ENCODE results near the gene SYS1.

- TF ChIP-seq, protein P1, sequence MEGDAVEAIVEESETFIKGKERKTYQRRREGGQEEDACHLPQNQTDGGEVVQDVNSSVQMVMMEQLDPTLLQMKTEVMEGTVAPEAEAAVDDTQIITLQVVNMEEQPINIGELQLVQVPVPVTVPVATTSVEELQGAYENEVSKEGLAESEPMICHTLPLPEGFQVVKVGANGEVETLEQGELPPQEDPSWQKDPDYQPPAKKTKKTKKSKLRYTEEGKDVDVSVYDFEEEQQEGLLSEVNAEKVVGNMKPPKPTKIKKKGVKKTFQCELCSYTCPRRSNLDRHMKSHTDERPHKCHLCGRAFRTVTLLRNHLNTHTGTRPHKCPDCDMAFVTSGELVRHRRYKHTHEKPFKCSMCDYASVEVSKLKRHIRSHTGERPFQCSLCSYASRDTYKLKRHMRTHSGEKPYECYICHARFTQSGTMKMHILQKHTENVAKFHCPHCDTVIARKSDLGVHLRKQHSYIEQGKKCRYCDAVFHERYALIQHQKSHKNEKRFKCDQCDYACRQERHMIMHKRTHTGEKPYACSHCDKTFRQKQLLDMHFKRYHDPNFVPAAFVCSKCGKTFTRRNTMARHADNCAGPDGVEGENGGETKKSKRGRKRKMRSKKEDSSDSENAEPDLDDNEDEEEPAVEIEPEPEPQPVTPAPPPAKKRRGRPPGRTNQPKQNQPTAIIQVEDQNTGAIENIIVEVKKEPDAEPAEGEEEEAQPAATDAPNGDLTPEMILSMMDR (conservative IDR thresholded peaks at IDR 0.05), result no peak
- no peak for TF ChIP-seq EZH2 (IDR thresholded peaks at IDR 0.05; ENCODE audit: low read depth)
Observed at GRCh38 chr20:45337367-45338120, 25.4 kb upstream of the SYS1 start.
